Stimulated activated CD8-positive, alpha-beta memory T cell treated with anti-CD3 and anti-CD28 coated beads, Interleukin-15, amount 100 ng/mL, for 24 hours (primary cell): ENCODE data around the gene BNC2.

Source experiments
- DNase-seq: peaks from one replicate; pipeline ENCODE4 v3.0.0-alpha.2; 2020; ENCODE audit warnings: low read depth

BNC2 gene

GRCh38 chr9:16627967-16628366 is 242.5 kb downstream of the BNC2 start:
- no peak for DNase-seq

GRCh38 chr9:16627521-16627920 is 242.9 kb downstream of the BNC2 start:
- no peak for DNase-seq

GRCh38 chr9:16626577-16627130 is 243.8 kb downstream of the BNC2 start:
- DNase-seq = no peak

- DNase-seq = no peak
These were observed 244.7 kb downstream of the BNC2 start for GRCh38 chr9:16625811-16626210.

GRCh38 chr9:16625161-16625631 is 245.3 kb downstream of the BNC2 start:
- DNase-seq = no peak

GRCh38 chr9:16624744-16625117 is 245.7 kb downstream of the BNC2 start:
- DNase-seq = no peak

- no peak for DNase-seq
These were observed 246.3 kb downstream of the BNC2 start for GRCh38 chr9:16623989-16624743.

GRCh38 chr9:16622541-16622940 is 247.9 kb downstream of the BNC2 start:
- no peak for DNase-seq

GRCh38 chr9:16619914-16620520 is 250.5 kb downstream of the BNC2 start:
- DNase-seq = no peak

- DNase-seq = no peak
These were observed 251.1 kb downstream of the BNC2 start for GRCh38 chr9:16619402-16619801.

- no peak for DNase-seq
These were observed 251.9 kb downstream of the BNC2 start for GRCh38 chr9:16618524-16618923.

- DNase-seq = no peak
These were observed 253.8 kb downstream of the BNC2 start for GRCh38 chr9:16616686-16617085.

- no peak for DNase-seq
These were observed 255.0 kb downstream of the BNC2 start for GRCh38 chr9:16615451-16615850.

- DNase-seq = no peak
These were observed 256.9 kb downstream of the BNC2 start for GRCh38 chr9:16613605-16614004.

- DNase-seq = no peak
These were observed 257.4 kb downstream of the BNC2 start for GRCh38 chr9:16613051-16613450.

- DNase-seq = no peak
These were observed 257.8 kb downstream of the BNC2 start for GRCh38 chr9:16612627-16613026.

- no peak for DNase-seq
These were observed 258.5 kb downstream of the BNC2 start for GRCh38 chr9:16611983-16612382.

GRCh38 chr9:16611001-16611400 is 259.5 kb downstream of the BNC2 start:
- DNase-seq = no peak

GRCh38 chr9:16610538-16610937 is 259.9 kb downstream of the BNC2 start:
- no peak for DNase-seq

- DNase-seq = no peak
These were observed 261.6 kb downstream of the BNC2 start for GRCh38 chr9:16608906-16609305.

GRCh38 chr9:16602494-16602893 is 268.0 kb downstream of the BNC2 start:
- DNase-seq = no peak

- DNase-seq = no peak
These were observed 268.5 kb downstream of the BNC2 start for GRCh38 chr9:16601991-16602390.

GRCh38 chr9:16598316-16598715 is 272.2 kb downstream of the BNC2 start:
- no peak for DNase-seq

- DNase-seq = no peak
These were observed 273.3 kb downstream of the BNC2 start for GRCh38 chr9:16597136-16597535.
